Measurements from ENCODE around the gene CXCL14.

GRCh38 chr5:135615171-135615570 is 36.4 kb upstream of the CXCL14 start:
- TF ChIP-seq CTCF (IDR thresholded peaks at IDR 0.05) (no peak), POLR2A (IDR thresholded peaks at IDR 0.05) (no peak)
